ENCODE data around the gene PIK3R5.
"Not testable (repeated sequence)": the region's sequence is repeated elsewhere in the genome, so short reads cannot be mapped to it uniquely, and the experiment has no call there.

The PIK3R5 gene, protein sequence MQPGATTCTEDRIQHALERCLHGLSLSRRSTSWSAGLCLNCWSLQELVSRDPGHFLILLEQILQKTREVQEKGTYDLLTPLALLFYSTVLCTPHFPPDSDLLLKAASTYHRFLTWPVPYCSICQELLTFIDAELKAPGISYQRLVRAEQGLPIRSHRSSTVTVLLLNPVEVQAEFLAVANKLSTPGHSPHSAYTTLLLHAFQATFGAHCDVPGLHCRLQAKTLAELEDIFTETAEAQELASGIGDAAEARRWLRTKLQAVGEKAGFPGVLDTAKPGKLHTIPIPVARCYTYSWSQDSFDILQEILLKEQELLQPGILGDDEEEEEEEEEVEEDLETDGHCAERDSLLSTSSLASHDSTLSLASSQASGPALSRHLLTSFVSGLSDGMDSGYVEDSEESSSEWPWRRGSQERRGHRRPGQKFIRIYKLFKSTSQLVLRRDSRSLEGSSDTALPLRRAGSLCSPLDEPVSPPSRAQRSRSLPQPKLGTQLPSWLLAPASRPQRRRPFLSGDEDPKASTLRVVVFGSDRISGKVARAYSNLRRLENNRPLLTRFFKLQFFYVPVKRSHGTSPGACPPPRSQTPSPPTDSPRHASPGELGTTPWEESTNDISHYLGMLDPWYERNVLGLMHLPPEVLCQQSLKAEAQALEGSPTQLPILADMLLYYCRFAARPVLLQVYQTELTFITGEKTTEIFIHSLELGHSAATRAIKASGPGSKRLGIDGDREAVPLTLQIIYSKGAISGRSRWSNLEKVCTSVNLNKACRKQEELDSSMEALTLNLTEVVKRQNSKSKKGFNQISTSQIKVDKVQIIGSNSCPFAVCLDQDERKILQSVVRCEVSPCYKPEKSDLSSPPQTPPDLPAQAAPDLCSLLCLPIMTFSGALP

DNA sequence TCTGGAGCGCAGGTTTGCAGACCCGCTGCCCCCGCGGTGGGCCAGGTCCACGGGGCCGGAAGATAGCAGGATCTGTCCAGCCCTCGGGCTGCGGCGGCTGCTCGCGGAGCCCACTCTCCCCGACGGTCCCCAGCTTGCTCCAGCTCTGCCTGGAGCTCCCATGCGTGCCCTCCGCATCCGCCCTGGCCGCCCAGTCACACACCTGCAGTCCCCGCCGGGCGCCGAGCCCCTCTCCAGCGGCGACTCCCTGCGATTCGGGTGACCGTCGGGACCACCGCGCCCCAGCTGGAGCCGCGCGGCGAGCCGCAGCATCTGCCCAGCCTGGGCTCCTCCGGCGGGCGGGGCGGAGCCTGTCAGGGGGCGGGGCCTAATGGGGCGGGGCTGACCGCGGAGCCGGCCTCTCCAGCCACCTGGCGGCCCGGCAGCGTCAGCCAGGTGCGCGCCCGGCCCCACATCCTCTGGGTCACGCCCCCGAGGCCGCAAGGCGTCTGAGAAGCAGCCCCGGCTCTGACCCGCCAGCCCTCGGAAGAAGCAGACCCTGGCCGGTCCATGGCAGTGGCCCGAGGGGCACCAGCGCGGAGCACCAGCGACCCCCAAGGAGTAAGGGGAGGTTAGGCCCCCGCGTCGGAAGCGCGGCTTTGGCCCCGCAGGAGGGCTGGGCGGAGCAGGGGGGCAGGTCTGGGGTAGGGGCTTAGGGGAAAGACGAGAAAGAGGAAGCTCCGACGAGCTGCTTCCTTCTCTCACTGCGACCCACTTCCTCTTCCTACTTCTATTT lies at the start of gene PIK3R5:
Gene PIK3R5 (minus strand): TSS at position 314 of the 775 bp plus-strand sequence. CDS start 54,213 bp downstream, outside the sequence.
- DNase-seq = peak; percentile 62

DNA sequence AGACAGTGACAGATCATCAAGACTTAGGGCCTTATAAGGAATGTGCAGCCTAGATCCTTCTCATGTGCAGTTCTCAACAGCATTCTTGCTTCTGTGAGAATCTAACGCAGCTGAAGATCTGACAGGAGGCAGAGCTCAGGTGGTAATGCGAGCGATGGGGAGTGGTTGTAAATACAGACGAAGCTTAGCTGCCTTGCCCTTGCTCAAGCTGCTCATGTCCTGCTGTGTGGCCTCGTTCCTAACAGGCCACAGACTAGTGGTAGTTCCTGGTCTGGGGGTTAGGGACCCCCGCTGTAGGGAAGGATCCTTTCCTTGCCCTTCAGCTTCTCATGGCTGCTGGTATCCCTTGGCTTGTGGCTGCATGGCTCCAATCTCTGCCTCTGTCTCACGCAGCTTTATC lies 45.5 kb upstream of the PIK3R5 start:
- DNase-seq = no peak

- DNase-seq = no peak
These were observed 44.2 kb upstream of the PIK3R5 start for GRCh38 chr17:9009737-9010136.

- DNase-seq = no peak
These were observed 43.6 kb upstream of the PIK3R5 start for GRCh38 chr17:9009096-9009495.

GRCh38 chr17:9007052-9007714 lies 41.7 kb upstream of the PIK3R5 start:
- no peak for DNase-seq

DNA sequence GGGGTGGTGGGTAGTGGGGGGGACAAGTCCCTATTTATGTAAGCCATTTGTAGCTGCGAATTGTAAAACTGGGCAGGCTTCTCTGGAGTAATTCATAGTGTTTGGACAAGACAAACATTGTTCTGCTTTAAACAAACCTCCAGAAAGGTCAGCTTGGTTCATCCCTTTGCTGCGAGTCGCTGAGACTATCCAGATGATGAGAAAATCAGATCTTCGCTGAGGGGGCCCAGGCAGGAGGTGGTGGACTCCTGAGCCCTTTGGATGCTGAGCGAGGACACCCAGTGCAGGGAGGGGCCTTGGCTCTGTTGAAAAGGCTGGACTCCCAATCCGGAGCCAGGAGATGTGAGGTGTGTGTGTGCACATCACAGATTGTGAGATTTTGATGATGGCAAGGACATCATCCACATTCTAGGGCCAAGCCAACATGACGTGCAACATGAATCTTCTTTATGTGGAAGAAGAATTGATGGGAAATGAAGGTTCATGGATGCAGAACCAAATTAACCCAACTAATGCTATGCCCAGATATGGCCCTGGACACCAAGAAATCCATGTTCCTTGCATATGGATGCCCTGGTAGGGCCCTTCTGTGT lies 40.8 kb upstream of the PIK3R5 start:
- no peak for DNase-seq

- no peak for DNase-seq
These were observed 39.4 kb upstream of the PIK3R5 start for GRCh38 chr17:9004961-9005285.

DNA sequence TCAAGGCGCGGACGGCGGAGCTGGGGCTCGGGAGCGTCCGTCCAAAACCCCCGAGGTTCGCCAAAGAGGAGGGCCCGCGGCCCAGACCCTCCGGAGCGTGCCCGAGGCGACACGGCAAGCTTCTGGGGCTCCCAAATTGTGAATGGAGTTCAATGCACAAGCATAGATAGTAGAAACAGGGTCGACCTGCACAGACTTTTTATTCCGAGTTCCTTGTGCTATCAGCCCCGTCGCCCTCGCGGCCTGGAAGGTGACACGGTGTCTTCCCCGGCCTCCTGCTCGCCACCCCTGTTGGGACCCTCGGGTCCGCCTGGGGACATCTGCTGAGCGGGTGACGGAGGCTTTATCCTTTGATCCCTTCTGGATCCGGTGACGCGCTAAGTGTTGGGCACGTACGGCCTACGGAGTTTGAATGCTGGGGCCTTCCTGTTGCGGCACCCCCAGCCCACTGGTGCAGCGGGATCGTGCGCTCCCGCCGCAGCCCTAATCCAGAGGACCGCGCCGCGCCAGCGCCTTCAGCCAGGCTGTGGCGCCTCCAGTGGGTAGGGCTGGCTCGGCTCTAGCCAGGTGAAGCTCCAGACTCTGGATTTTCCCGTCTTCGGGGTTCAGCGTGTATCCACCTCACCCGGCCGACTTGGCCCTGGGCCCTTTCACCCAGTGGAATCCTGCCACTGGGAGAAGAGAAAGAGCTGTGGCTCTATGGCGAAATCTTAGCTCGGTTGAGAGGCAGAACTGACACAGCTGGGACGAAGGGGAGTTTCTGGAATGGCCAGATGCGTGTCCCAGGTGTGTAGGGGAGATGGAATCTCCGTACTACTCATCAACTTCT lies 38.8 kb upstream of the PIK3R5 start:
- DNase-seq = no peak

DNA sequence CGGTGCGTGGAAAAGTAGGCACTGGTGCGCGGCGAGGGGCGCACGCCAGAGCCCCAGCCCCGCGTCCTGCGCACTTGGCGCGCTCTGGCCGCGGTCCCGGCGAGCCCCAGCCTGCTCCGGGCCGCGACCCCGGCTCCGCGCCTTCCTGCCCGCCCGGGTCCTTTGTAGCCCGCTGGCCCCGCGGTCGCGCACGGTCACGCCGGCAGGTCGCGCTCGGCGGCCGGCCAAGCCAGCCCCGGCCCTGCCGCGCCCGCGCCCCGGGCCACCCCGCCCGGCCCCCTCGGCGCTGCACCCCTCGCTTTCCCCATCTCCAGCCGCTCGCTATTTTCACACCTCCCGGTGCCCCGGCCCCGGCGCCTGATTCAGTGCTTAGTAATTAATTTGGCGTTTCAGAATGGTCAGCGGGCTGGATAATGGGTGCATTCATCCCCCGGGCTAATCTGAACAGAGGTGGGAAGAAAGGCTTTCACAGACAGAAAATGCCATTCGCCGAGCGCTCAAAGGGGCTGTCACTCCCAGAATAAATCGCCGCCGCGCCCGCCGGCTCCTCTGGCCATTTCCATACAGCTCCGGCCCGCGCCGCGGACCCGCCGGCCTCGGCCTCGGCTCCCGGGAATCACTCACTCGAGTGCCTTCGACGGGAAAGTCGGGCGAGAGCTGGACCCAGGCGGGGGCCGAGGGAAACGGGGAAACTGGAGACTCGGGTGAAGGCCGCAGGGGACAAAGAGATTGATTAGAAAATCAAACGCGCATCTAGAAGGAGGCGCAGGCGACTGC lies 38.0 kb upstream of the PIK3R5 start:
- DNase-seq = no peak

DNA sequence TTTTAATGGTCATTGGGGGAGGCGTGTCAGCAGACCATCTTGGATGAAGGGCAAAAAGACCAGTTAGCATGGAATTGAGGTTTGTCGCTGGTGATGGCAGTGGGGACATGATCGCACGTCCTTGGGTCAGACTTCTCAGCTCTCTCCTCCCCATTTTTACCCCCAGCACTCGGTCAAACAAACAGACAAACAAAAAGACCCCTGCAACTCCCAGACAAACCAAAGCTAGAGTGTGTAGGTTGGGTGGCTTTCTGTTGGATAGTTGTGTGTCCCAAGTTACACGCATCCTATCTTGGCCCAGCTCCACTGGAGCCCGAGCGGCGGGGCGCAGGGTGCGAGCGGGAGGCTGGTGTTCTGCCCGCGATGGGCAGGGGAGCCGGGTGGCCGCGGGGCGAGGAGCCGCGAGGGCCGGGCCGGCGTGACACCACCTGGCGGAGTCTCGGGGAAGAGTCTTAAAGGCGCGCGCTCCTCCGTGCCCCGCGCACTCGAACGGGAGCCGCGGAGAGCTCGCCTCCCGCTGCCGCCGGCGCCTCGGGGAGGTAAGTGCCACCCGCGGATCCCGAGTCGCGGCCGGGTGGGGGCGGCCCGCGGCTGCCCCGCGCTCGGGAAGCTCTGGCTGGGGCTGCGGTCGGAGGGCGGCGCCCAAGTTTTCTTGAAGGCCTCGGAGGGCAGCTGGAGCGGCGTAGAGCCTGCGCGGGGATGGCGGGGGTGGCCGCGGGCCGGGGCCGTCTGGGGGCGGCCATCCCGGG lies 37.3 kb upstream of the PIK3R5 start:
- no peak for DNase-seq

- DNase-seq = no peak
These were observed 36.7 kb upstream of the PIK3R5 start for GRCh38 chr17:9002227-9002605.

GRCh38 chr17:9001559-9001958 lies 36.1 kb upstream of the PIK3R5 start:
- DNase-seq = no peak

DNA sequence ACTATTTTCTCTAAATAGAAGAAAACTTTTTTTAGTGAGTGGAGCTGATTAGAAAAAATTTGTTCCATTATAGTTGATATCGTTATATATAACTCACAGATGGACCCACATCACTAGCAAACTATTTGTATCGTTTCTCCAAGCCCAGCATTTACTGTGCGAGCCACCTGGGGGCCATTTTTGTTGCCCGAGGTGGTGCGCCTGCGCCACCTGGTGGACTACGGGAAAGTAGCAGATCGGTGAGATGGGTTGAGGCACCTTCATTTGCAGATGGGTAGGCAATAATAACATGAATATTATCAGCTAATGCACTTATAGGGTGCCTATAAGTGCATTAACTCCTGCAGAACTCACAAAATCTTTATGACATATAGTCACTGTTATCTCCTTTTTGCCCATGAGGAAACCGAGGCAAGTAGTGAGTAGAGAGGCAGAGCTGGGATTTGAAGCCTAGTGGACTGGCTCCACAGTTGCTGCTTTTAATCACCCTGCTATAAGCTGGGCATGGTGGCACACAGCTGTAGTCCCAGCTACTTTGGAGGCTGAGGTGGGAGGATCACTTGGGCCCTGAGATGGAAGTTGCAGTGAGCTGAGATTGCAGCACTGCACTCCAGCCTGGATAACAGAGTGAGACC lies 32.6 kb upstream of the PIK3R5 start:
- DNase-seq = peak; percentile 12

GRCh38 chr17:8995711-8996110 lies 30.2 kb upstream of the PIK3R5 start:
- no peak for DNase-seq

DNA sequence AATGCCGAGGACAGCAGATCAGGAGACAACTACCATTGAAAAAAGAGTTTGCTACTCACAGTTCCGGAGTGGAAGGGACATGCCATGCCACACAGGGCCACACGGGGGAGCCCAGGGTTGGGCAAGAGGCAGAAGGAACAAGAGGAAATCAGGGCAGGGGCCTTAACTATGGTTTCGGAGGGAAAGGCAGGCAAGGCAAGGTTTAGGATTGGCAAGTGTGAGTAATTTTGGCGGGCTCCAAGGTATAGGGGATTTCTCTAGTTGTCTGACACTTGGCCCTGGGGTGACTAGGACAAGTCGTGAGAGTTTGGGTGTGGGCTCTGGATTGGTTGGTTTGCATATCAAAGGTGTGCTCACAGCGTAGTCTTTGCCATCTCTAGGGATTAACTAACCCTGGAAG lies 28.8 kb upstream of the PIK3R5 start:
- DNase-seq = peak; percentile 13

DNA sequence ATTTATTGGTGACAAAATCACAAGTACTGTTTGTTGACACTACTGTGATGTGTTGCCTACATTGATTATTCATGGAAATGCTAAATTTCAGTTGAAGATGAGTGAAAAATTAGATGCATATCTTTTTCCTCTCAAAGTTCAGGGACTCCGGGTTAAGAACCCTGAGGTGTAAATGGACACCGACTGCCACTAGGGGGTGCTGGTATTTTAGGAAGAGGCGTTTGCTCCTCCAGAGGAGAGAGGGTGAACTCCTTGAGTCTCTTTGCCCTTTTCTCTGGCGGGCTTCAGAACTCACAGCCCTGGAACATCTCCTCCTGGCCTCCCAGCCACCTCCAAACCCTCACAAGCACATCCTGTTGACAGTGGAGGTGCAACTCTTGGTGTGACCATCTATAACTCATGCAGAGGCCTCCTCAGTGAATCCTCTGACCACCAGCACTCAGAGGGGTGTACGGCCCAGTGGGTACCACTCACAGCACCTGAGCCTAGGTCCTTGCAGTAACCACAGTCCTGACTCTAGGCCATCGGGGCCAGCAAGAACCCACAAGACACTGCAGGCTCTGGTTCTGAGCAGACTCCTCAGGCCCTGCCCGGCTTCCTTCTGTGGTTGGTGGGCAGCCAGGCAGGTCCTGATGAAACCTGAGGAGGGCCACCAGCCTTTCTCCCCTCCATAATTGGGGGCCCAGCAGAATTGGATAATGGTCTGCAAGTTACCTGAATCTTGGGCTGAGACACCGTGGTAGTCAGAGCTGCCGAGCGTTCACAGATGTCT lies 26.2 kb upstream of the PIK3R5 start:
- DNase-seq = no peak

- DNase-seq = not testable (repeated sequence)
These were observed 22.9 kb upstream of the PIK3R5 start for GRCh38 chr17:8988263-8988935.

DNA sequence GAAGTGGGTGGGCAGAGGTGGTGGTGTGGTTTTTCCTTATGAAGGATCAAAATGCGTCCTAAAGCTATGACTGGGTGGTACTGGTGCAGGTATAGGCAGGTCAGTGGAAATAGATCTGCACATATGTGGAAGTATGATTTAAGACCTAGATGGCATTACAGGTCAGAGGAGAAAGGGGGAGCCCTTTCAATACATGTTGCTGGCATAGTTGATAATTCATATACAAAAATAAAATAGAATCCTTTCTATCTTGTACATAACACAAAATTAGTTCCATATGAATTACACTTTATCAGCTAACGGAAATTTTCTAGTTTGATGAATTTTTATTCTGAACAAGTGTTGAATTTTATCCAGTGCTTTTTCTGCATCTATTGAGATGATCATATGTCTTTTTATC lies 20.8 kb upstream of the PIK3R5 start:
- no peak for DNase-seq
